ENCODE measurements around the gene CLIP3.
"Not testable (repeated sequence)": the region's sequence is repeated elsewhere in the genome, so short reads cannot be mapped to it uniquely, and the experiment has no call there.

CLIP3 gene

DNA sequence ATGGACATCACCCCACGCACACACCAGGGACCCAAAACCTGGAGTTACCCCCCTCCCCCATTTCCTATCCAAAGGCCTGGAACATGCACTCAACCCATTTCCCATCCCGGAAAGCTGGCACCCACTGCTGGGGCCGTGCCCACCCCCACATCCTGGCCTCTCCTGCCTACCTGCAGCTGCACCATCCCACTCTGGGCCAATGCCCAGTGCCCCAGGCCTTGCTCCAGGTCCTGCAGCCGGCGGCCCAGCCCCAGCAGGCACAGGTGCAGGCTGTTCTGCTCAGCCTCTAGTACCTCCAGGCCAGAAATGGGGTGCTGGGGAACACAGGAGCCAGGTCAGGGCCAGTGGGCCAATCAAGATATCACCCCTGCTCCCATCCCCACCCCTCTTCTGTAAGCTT lies 25.7 kb downstream of the CLIP3 start:
- no peak for DNase-seq (ENCODE audit: low spot score)

DNA sequence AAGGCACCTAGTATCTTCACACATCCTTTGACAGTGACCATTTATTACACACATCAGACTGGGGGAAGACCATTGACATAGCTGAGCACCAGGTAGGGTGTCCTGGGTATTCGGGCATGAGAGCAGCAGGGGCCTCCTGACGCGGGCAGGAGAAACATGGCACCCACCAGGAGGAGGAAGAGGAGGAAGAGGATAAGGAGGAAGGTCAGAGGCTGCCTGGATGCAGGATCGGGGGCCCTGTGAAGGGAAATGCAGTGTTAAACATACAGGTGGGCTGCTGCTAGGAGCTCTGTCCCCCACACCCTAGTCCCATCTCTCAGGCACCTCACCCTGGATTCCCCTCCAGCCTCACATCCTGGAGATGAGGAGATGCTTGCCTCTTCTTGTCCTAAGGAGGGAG lies 29.4 kb downstream of the CLIP3 start:
- no peak for DNase-seq (ENCODE audit: low spot score)

DNA sequence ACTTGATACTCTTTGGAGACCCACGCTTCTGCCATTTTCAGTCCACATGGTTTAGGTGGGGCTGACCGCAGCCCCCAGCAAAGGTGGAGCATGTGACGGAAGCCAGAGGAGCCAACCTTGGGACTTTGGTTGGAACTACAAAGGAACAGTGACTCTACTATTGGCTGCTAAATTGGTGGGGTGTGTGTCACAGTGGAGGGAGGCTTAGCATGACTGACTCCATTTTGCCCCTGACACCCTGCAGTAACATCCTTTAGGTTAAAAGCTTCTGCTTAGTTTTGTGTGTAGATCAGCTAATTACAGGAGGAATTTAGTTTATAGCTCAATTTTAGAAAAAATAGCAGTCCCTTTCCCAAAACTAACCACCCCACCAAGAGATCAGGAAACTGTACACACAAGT lies 31.1 kb downstream of the CLIP3 start:
- no peak for DNase-seq (ENCODE audit: low spot score)

DNA sequence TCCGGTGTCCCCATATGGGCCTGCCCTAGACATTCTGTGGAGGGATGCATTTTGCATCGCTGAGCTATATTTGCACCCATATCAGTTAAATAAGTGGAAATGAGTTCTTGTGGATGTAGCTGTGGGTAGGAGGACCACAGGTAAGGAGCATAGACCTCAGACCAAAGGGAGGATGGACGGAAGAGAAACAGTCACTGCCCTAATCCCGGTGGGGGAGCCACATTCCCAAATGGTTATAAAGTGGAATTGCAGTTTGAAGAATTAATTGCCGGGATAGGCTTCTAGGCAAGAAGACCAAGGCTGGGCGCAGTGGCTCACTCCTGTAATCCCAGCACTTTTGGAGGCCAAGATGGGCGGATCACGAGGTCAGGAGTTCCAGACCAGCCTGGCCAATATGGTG lies 35.9 kb downstream of the CLIP3 start:
- no peak for DNase-seq (ENCODE audit: low spot score)

DNA sequence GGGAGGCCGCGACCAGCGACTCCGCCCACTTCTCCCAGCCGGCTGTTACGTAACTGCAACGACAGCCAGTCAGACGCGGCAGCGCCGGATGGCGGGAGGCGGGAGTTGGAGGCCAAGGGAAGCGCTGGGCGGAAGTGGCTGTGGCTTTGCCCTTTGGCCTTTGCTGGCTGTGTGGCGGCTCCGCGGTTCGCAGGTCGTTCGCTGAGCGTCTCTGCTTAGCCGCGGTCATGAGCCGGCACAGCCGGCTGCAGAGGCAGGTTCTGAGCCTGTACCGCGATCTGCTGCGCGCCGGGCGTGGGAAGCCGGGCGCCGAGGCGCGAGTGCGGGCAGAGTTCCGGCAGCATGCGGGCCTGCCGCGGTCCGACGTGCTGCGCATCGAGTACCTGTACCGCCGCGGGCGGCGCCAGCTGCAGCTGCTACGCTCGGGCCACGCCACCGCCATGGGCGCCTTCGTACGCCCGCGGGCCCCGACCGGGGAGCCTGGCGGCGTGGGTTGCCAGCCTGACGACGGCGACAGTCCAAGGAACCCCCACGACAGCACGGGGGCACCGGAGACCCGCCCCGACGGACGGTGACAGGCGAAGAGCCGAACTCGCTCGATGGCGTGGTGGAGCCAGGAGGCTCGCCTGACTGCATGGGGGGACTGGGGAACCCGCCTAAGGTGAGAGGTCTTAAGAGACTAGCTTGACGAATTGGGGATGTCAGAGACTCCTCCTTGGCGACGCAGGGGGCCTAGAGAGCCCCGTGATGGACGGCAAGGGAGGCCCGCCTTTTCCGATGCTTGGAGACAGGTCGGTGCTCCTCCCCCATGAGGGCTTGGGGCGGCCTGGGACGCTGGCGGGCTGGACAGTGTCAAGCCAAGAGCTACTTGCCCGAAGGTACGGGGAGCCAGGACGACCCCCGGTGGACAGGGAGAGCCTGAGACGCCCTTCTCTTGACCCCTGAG lies 37.4 kb downstream of the CLIP3 start, which contains the start of gene SDHAF1:
Gene SDHAF1 (plus strand): TSS at position 141 of the 946 bp plus-strand sequence. CDS start 87 bp downstream, at position 228.
- peak; percentile 96 for DNase-seq (ENCODE audit: low spot score)

DNA sequence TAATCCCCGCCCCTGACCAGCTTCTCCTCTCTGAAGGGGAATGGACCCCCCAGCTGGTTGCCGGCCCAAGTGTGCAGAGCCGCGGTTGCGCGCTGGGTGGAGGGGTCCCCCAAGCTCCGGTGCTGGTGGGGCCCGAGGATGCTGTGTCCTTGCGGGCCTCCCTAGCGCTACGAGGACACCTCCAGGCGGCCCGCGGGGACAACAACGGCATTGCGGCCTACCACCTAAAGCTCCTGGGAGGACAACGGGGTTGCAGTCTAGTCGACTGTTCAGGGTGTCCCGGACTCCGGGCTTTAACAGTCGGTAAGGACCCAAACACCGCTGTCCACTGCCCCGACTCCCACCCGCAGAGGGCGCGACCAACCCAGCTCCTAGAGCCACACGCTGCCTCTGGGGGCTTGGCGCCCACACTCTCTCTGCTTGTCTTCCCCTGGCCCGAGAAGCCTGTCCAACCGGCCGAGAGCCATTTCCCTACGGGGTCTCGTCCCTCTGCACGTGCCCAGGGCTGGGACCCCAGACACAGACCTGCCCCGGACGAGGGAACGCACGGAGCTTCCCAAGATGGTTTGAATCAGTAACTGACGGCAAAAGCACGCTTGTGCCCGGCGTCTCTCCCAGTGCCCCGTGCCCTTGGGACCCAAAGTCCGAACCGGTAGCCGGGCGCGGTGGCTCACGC lies 38.6 kb downstream of the CLIP3 start:
- DNase-seq (ENCODE audit: low spot score), result no peak

DNA sequence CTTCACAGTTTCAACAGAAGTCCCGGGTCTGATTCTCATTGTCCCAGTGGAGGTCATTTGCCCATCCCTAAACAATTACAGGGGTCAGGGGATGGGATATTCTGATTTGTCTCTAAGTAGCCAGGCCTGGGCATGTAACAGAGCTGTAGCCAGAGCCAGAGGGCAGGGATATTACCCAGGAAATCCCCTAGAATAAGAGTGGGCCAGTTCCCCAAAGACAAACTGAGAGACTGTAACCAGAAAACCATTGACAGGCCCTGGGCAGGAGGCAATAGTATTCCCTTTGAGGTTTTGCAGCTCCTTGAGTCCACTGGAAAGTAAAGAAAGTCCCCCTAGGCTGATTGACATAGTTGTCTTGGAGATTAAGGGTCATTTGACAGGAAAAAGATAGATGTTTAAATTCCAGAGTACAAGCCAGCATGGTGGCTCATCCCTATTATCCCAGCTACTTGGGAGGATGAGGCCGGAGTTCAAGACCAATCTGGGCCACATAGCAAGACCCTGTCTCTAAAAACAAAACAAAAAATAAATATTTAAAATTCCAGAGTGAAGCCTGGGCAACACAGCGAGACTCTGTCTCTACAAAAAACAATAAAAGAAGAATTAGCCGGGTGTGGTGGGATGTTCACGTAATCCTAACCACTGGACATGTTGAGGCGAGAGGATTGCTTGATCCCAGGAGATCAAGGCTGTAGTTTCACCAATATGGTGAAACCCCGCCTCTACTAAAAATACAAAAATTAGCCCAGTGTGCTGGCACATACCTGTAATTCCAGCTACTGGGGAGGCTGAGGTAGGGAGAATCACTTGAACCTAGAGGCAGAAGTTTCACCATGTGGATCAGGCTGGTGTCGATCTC lies 39.5 kb downstream of the CLIP3 start:
- no peak for DNase-seq (ENCODE audit: low spot score)

DNA sequence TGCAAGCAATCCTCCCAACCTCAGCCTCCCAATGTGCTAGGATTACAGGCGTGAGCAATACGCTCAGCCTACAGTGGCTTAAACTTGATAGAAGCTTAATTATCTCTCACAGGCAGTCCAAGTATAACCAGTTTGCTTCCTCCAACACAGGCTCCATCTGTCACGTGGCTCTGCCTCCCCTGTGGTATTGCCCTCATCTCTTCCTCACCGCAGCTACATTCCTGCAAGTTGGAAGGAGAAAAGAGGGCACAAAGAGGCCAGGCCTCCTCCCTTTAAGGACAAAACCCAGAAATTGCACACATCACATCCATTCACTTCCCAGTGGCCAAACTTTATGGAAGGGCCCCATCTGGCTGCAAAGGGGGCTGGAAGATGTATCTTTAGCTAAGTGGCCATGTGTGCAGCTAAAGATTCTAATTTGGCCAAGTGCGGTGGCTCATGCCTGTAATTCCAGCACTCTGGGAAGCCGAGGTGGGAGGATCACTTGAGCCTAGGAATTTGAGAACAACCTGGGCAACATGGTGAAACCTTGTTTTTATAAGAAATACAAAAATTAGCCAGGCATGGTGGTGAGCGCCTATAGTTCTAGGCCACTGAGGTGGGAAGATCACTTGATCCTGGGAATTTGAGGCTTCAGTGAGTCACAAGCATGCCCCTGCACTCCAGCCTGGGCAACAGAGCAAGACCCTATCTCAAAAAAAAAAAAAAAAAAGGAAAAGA lies 40.8 kb downstream of the CLIP3 start:
- DNase-seq (ENCODE audit: low spot score), result no peak

DNA sequence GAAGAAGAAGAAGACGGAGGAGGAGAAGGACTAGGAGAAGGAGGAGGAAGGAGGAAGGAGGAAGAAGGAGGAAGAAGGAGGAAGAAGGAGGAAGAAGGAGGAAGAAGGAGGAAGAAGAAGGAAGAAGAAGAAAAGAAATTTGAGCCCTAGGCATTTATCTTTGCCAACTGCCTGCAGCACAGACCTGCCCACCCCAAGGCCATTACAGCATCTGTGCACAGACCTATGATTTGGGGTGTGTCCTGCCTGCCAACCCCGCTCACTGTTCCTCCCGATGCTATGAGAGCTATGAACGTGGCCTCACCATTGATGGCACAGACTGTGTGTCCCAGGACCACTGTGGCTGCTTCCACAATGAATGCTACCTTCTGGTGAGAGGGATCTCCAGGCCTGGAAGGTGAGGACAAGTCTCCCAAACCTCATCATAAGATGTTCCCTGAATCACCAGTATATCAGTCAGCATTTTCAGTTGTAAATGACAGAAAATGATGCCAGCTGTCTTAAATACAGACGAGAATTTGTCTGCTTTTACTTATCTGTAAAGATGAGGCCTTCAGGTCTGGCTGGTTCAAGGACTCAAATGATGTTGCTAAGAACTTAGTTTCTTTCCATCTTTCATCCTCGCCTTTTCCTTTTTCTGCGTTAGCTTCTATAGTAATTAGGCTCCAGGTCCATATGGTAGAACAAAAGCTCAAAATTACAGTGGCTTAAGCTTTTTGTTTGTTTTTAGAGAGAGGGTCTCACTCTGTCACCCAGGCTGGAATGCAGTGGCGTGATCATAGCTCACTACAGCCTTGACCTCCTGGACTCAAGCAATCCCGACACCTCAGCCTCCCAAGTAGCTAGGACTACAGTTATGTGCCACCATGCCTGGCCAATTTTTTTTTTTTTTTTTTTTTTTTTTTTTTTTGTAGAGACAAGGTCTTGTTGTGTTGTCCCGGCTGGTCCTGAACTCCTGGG lies 41.6 kb downstream of the CLIP3 start:
- no peak for DNase-seq (ENCODE audit: low spot score)

DNA sequence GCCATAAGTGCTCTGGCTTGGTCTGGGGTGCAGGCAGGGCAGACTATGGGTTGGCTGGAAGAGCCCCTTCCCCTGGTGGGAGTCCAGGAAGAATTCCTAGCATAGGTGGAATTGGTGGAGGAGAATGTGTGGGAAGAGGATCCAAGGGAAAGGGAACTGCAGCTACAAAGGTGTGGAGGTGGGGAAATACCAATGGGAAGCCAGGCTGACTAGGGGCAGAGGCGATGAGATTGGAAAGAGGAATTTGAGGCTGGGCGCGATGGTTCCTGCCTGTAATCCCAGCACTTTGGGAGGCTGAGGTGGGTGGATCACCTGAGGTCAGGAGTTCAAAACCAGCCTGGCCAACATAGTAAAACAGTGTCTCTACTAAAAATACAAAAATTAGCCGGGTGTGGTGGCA lies 42.5 kb downstream of the CLIP3 start:
- DNase-seq (ENCODE audit: low spot score), result no peak

DNA sequence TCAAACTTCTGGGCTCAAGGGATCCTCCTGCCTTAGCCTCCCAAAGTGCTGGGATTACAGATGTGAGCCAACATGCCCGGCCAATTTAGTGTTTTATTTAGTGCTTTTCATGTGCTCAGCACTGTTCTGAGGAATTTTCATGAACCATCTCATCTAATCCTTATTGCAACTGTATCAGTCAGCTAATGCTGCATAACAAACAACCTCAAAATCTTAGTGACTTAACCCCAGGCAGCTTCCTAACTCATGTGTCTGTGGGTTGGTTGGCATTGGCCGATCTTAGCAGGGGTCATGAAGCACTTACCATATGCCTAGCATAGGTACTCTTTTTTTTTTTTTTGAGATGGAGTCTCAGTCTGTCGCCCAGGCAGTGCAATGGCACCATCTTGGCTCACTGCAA lies 43.8 kb downstream of the CLIP3 start:
- no peak for DNase-seq (ENCODE audit: low spot score)

DNA sequence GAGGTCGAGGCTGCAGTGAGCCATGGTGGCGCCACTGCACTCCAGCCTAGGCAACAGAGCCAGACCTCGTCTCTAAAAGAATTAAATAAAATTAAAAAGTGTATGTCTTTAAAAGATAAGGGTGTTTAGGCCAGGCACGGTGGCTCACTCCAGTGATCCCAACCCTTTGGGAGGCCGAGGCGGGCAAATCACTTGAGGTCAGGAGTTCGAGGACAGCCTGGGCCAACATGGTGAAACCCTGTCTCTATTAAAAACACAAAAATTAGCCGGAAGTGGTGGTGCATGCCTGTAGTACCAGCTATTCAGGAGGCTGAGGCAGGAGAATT lies 45.1 kb downstream of the CLIP3 start:
- no peak for DNase-seq (ENCODE audit: low spot score)

DNA sequence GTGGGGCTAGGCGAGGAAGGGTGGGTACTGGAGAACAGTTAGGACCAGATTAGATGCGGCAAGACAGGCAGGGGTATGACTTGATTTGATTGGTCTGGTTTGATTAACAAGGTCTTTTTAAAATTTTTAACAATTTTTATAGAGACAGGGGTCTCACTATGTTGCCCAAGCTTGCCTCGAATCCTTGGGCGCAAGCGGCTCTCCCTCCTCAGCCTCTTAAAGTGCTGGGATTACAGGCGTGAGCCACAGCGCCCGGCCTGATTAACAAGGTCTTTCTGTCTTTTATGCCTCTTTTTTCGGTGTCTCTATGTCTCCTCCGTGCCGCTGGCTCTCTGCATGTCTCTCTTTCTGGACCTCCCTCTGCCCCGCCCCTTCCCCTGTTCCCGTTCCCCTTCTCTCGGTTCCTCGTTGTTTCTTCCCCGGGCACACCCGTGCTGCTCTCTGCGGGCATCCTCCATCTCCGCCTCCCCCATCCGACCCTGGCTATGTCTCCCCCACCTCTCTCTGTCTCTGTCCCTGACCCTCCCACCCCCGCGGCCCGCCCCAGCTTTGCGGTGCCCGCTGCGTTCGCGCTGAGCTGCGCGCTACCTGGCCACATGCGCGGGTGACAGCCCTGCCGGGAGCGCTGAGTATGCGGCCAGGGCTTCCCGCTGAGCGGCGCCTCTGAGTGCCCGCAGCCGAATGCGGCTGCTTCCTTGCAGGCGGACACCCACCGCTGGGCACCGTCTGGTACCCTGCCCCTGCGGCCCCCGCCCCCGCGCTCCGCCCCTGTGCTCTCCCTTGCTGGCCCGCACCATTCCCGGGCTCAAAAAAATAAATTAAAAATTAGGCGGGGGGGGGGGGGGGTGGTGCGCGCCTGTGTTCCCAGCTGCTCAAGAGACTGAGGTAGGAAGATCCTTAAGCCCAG lies 45.8 kb downstream of the CLIP3 start:
- peak; percentile 37 for DNase-seq (ENCODE audit: low spot score)

DNA sequence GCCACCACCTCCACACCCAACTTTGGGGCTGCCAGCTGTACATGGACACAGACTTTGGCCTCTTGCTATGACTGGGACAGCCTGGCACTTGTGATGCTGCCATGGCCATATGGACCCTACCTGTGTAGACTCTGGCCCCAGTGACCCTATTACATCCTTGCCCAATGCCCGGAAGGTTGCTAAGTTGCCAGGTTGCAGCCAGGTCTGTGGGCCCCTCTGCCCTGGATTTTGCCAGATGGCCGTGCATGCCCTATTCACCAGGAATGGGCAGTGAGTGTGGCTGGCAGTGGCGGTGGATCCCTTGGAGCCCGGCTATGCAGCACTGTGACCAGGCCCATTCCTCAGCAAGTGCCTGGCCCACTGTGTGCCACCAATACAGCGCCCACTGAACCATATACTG lies 46.6 kb downstream of the CLIP3 start:
- DNase-seq (ENCODE audit: low spot score), result no peak

DNA sequence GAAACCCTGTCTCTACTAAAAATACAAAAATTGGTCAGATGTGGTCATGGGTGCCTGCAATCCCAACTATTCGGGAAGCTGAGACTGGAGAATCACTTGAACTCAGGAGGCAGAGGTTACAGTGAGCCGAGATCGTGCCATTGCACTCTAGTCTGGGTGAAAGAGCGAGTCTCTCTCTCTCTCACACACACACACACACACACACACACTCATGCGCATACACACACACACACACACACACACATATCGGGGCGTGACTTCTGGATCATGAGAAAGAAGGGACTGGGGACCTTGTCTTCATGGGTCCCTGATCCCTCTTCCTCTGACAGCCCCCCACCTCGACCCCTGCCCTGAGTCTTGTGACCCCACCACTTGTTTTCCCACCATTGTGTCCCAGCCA lies 49.5 kb downstream of the CLIP3 start:
- no peak for DNase-seq (ENCODE audit: low spot score)

DNA sequence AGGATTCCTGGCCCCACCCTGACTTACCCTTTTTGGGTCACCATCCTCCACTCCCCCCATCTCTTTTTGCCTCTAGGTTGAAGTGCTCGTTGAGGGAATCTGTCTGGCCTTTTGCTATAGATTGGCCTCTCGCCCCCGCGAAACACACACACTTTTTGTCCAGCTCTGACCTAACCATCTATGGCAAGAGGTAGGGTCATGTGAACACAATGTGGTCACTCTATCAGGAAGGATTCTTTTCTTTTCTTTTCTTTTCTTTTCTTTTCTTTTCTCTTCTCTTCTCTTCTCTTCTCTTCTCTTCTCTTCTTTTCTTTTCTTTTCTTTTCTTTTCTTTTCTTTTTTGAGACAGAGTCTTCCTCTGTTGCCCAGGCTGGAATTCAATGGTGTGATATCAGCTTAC lies 51.7 kb downstream of the CLIP3 start:
- not testable (repeated sequence) for DNase-seq (ENCODE audit: low spot score)

DNA sequence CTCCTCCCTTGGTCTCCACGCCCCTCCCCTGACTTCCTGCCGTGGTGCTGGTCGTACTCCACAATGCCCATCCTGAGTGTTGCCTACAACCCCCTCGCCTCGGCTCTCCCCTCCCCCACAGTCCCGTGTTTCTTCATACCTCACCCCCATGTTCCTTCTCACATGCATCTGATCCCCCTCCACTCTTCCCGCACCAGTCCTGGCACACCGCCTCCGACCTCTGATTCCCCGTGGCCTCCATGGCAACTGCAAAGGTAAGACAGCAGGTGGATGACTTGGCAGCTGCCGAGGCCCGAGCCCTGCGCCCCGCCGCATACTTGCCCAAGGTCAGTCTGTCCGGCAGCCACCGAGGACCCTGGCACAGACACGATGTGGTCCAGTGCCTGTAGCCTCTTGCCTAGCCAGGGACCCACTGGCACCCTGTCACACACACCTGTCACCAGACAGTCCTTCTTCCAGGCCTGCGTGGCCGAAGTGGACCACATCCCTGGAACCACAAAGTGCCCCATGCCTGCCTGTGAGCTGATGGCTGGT lies 53.8 kb downstream of the CLIP3 start:
- DNase-seq (ENCODE audit: low spot score), result no peak

DNA sequence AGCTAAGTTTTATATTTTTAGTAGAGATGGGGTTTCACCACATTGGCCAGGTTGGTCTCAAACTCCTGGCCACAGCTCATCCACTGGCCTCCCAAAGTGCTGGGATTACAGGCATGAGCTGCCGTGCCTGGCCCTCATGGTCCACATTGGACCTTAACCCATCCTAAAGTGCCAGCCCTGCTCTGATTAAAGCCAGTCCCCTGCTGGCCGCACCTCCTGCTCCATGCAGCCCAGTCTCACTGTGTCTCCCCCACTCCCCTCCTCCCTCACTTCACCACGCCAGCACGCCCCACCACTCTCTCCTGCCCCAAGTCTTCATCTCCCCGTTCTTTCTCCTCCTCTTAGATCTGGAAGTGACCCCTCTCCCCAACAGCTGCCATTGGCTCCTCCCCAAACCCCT lies 54.4 kb downstream of the CLIP3 start:
- no peak for DNase-seq (ENCODE audit: low spot score)

Measured in SW480 (cell line).